Astrocyte (in vitro differentiated cells and primary cell): ENCODE results near the gene CACNA1D.

Experiments used
- EZH2 ChIP-seq: IDR thresholded peaks from 2 replicates; pipeline ENCODE4 v1.6.1; 2012; ENCODE audit warnings: mild to moderate bottlenecking, low read length, inconsistent platforms; ENCODE audit not compliant: insufficient read depth
- TF ChIP-seq, protein P1 (sequence below): IDR thresholded peaks from 2 replicates; pipeline ENCODE4 v1.5.1; 2011; ENCODE audit warnings: low read depth, mild to moderate bottlenecking, inconsistent platforms, low read length, moderate library complexity; ENCODE audit not compliant: insufficient read depth

DNA sequence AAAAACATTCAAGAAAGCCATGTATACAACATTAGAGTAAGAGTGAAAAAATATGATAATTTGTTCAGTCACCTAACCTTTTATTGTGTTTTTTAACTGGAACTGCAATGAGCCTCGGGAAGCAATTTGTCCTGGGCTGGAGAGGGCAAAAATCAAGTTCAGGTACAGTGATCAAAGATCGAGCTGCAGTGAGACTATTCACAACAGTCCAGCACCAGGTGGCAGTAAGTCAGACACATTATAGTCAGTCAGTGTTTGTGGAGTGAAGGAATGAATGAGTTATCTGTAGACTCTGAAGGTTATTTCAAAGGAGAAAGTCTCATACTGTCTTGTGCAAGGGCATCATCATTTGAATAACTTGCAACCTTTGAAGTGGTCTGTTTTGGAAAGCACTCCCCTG is 235.2 kb downstream of the CACNA1D start:
- no peak for TF ChIP-seq EZH2
- TF ChIP-seq, protein P1, sequence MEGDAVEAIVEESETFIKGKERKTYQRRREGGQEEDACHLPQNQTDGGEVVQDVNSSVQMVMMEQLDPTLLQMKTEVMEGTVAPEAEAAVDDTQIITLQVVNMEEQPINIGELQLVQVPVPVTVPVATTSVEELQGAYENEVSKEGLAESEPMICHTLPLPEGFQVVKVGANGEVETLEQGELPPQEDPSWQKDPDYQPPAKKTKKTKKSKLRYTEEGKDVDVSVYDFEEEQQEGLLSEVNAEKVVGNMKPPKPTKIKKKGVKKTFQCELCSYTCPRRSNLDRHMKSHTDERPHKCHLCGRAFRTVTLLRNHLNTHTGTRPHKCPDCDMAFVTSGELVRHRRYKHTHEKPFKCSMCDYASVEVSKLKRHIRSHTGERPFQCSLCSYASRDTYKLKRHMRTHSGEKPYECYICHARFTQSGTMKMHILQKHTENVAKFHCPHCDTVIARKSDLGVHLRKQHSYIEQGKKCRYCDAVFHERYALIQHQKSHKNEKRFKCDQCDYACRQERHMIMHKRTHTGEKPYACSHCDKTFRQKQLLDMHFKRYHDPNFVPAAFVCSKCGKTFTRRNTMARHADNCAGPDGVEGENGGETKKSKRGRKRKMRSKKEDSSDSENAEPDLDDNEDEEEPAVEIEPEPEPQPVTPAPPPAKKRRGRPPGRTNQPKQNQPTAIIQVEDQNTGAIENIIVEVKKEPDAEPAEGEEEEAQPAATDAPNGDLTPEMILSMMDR = no peak
